Choroid plexus epithelial cell (primary cell): ENCODE results near the gene BTG1.

Source experiments
- DNase-seq: peaks from one replicate; pipeline ENCODE4 v3.0.0-alpha.2; 2010; ENCODE audit warnings: low read depth
- H3K4me3 ChIP-seq: 2 replicates; pipeline ENCODE4 v1.5.1; 2011; ENCODE audit warnings: low read depth, mild to moderate bottlenecking, control low read depth, low read length, moderate library complexity
- TF ChIP-seq, protein P1 (sequence below): conservative IDR thresholded peaks from 2 replicates; pipeline ENCODE4 v1.5.1; 2011; ENCODE audit warnings: low read depth, mild to moderate bottlenecking, control low read depth, inconsistent platforms, low read length, moderate library complexity

The BTG1 gene

DNA sequence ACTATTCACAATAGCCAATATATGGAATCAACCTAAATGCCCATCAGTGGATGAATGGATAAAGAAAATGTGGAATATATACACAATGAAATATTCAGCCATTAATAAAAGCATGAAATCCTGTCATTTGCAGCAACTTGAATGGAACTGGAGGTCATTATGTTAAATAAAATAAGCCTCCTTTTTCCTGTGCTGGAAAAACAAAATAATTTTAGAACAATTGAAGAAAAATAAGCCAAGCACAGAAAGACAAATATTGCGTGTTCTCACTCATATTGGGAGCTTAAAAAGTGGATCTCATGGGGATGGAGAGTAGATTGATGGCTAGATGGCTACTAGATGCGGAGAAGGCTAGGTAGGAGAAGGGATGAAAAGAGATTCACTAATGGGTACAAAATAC lies 6.3 kb upstream of the BTG1 start:
- no peak for DNase-seq
- TF ChIP-seq, protein P1, sequence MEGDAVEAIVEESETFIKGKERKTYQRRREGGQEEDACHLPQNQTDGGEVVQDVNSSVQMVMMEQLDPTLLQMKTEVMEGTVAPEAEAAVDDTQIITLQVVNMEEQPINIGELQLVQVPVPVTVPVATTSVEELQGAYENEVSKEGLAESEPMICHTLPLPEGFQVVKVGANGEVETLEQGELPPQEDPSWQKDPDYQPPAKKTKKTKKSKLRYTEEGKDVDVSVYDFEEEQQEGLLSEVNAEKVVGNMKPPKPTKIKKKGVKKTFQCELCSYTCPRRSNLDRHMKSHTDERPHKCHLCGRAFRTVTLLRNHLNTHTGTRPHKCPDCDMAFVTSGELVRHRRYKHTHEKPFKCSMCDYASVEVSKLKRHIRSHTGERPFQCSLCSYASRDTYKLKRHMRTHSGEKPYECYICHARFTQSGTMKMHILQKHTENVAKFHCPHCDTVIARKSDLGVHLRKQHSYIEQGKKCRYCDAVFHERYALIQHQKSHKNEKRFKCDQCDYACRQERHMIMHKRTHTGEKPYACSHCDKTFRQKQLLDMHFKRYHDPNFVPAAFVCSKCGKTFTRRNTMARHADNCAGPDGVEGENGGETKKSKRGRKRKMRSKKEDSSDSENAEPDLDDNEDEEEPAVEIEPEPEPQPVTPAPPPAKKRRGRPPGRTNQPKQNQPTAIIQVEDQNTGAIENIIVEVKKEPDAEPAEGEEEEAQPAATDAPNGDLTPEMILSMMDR, result no peak
- no peak overlapping the region for H3K4me3 ChIP-seq

DNA sequence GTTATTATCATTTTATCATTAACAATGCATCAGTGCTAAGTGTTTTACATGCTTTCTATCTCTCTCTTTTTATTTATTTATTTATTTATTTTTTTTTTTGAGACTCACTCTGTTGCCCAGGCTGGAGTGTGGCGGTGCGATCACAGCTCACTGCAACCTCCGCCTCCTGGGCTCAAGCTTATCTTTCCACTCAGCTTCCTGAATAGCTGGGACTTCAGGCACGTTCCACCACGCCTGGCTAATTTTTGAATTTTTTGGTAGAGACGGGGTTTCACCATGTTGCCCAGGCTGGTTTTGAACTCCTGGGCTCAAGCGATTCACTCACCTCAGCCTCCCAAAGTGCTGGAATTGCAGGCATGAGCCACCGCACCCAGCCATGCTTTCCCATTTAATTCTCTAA lies 3.9 kb upstream of the BTG1 start:
- DNase-seq, result no peak
- no peak overlapping the region for H3K4me3 ChIP-seq
- TF ChIP-seq, protein P1, result no peak

DNA sequence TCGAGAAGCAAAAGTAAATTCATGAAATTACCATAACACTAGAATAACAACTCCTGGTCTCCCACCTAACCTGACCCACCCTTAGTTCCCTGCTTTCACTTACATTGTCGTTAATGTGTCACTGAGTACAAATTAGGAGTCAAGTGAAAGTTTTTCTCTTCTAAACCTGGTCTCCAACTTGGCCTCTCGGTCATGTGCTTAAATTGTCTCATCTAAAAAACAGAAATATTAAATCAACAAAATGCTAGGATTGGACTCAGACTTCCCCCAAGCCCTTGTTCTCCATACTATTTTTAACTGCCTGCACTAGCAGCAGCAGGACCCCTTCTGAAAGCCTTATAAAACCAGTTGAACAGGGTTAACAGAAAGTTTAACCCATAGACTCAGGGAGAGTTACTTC lies 1.8 kb upstream of the BTG1 start:
- no peak for DNase-seq
- no peak overlapping the region for H3K4me3 ChIP-seq
- TF ChIP-seq, protein P1, result no peak

DNA sequence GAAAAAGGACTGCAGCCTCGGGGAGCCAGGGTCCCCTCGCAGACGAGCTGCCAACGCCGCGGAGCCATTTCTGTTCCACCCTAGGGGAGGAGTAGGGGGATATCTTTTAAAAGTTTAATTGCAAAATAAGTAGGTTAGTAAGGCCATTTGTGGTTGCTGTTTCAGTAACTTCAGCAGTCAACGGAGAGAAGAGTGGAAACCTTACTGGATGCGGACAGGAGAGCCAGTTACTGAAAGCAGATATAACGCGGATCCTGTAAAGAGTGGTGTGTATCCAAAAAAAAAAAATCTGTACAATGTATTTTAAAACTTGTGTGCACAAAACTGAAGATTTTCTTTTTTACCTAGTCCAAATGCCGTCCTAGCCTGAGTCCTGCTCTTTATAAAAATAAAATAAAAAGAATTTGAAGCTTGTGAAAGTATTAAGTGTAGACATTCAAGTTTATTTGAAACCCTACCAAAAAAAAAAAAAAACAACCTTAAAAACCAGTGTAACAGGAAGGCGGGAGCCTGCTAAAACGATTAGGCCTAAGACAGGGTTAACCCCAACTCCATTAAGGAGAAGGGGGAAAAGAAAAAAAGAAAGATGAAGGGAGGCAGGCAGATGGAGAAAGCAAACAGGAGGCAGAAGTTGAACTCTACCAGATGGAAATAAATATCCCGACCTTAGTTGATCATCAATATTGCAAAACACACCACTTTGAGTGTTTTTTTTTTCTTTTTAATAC lies 1.0 kb upstream of the BTG1 start:
- peak overlapping the region; percentile 69 for H3K4me3 ChIP-seq
- TF ChIP-seq, protein P1, result no peak
- peak; percentile 70 for DNase-seq

DNA sequence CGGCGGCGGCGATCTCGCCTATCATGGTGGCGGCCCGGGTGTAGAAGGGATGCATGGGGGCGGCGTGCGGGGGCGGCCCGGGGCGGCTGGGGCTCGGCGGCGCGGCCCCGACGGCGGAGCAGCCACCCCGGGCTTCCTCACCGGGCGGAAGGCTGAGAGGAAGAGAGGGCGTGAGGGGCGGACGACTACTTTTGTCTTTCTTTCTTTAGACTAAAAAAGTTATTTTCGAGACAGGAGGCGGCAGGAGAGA lies 240 bp downstream of the BTG1 start:
- no peak for DNase-seq
- peak overlapping the region; percentile 96 for H3K4me3 ChIP-seq

DNA sequence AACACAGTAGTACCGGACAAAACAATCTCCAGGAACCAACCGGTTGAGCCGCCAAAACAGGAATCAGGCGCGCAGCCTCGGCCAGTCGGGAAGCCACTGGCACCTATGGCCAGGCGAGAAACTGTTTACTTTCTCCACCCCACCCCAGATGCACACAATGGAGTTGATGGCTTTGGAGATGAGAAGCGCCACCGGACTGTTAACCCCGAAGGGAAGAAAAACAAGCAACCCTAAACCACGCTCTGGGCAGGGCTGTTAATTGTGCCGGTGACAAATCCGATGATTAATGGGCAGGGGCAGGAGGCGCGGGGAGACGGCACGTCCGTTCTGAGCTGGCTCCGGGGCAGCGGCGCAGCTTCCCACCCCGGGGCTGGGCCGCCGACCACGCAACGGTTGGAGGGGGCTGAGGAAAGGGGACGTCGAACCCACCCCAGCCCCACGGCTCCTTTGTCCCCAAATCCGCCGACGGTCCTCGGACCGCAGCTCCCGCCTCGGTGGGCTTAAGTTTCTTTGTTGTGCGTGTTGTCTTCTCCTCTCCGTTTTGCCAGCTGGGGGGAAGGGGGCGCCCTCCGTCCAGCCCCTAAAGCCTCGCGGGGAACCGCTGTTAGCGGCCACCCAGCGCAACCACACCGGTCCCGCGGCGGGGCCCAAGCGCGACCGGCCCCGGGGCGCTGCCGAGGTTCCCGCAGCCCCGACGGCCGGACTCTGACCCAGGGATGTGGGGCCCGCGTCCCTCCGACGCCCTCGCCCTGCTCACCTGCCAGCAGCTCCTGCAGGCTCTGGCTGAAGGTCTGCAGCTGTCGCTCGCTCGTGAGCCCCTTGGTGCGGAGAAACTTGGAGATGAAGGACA lies 790 bp downstream of the BTG1 start:
- TF ChIP-seq, protein P1, result peak; percentile 23
- no peak for DNase-seq
- peak overlapping the region; percentile 96 for H3K4me3 ChIP-seq

More for the DNA sequence above, 240 bp downstream of the BTG1 start:
- TF ChIP-seq, protein P1, result no peak
